Measurements from ENCODE around the gene EPHB4. TPM values are rescaled to one million over a fixed set of nuclear protein-coding genes. Genes with fewer than 3 reads are reported as not detected.

The EPHB4 gene
- total RNA-seq, 1 experiment from 2014 or later: 107 TPM

- DNase-seq (ENCODE audit: low spot score): no peak
- in situ Hi-C loops (cut with HindIII; ENCODE audit: low sequenced_read_pairs): no loop called here
These were observed 73.6 kb downstream of the EPHB4 start for GRCh38 chr7:100753750-100754149.

GRCh38 chr7:100752994-100753393 lies 74.3 kb downstream of the EPHB4 start:
- in situ Hi-C loops (cut with HindIII; ENCODE audit: low sequenced_read_pairs): no loop called here
- no peak for DNase-seq (ENCODE audit: low spot score)

Other genes with a start within 250 kb of the EPHB4 start
- gene LRCH4, start 241.4 kb downstream of the EPHB4 start, total RNA-seq (2014; rRNA removed; shearing (Covaris generic)): 6.5 and 12.1 TPM in 2 replicates
- 0.78 TPM in 1 of 2 replicates, not detected in the other for gene FBXO24, start 241.2 kb downstream of the EPHB4 start, total RNA-seq (2014; rRNA removed; shearing (Covaris generic))
- gene PCOLCE, start 225.2 kb downstream of the EPHB4 start, total RNA-seq (2014; rRNA removed; shearing (Covaris generic)): 72.9 and 82.8 TPM in 2 replicates
- 12.9 and 52.9 TPM in 2 replicates for gene MOSPD3, start 215.0 kb downstream of the EPHB4 start, total RNA-seq (2014; rRNA removed; shearing (Covaris generic))
- 1.1 and 1.7 TPM in 2 replicates for gene TFR2, start 186.0 kb downstream of the EPHB4 start, total RNA-seq (2014; rRNA removed; shearing (Covaris generic))
- 0.14 TPM in 1 of 2 replicates, not detected in the other for gene ACTL6B, start 171.1 kb downstream of the EPHB4 start, total RNA-seq (2014; rRNA removed; shearing (Covaris generic))
- gene GNB2, start 153.8 kb downstream of the EPHB4 start, total RNA-seq (2014; rRNA removed; shearing (Covaris generic)): 232 and 241 TPM in 2 replicates
- 20.6 and 28.1 TPM in 2 replicates for gene GIGYF1, start 133.3 kb downstream of the EPHB4 start, total RNA-seq (2014; rRNA removed; shearing (Covaris generic))
- gene POP7, start 121.4 kb downstream of the EPHB4 start, total RNA-seq (2014; rRNA removed; shearing (Covaris generic)): 116 and 136 TPM in 2 replicates
- gene EPO, start 107.1 kb downstream of the EPHB4 start, total RNA-seq (2014; rRNA removed; shearing (Covaris generic)): not detected in 2 replicates
- gene ZAN, start 93.9 kb downstream of the EPHB4 start, total RNA-seq (2014; rRNA removed; shearing (Covaris generic)): not detected in 2 replicates
- 15.8 and 25.8 TPM in 2 replicates for gene SLC12A9, start 25.2 kb upstream of the EPHB4 start, total RNA-seq (2014; rRNA removed; shearing (Covaris generic))
- 360 and 395 TPM in 2 replicates for gene TRIP6, start 39.9 kb upstream of the EPHB4 start, total RNA-seq (2014; rRNA removed; shearing (Covaris generic))
- gene SRRT, start 47.6 kb upstream of the EPHB4 start, total RNA-seq (2014; rRNA removed; shearing (Covaris generic)): 92.2 and 134 TPM in 2 replicates
- 2.5 and 3.6 TPM in 2 replicates for gene UFSP1, start 62.2 kb upstream of the EPHB4 start, total RNA-seq (2014; rRNA removed; shearing (Covaris generic))
- 3.6 and 5.0 TPM in 2 replicates for gene ACHE, start 68.4 kb upstream of the EPHB4 start, total RNA-seq (2014; rRNA removed; shearing (Covaris generic))
- 0.37 TPM in 1 of 2 replicates, not detected in the other for gene MUC3A, start 122.0 kb upstream of the EPHB4 start, total RNA-seq (2014; rRNA removed; shearing (Covaris generic))
- gene MUC12, start 142.0 kb upstream of the EPHB4 start, total RNA-seq (2014; rRNA removed; shearing (Covaris generic)): not detected in 2 replicates
- 0.06 TPM in 1 of 2 replicates, not detected in the other for gene MUC17, start 192.6 kb upstream of the EPHB4 start, total RNA-seq (2014; rRNA removed; shearing (Covaris generic))